ENCODE measurements around the gene MYADM. TPM values are rescaled to one million over a fixed set of nuclear protein-coding genes. Genes with fewer than 3 reads are reported as not detected.

MYADM gene
- total RNA-seq, 1 donor from 2014 or later: 73.5 TPM

GRCh38 chr19:53847555-53847954 lies 20.1 kb upstream of the MYADM start:
- H3K9me3 Mint-ChIP-seq: no peaks in the 10 kb centered on the region
- no peak overlapping the region for H3K4me3 Mint-ChIP-seq
- H3K4me1 Mint-ChIP-seq (ENCODE audit: unreplicated experiment): peaks cover 4% of the 10 kb centered on the region
- H3K36me3 Mint-ChIP-seq: no peaks in the 10 kb centered on the region
- H3K27me3 Mint-ChIP-seq: peaks cover 6% of the 10 kb centered on the region
- H3K27ac Mint-ChIP-seq: no peak overlapping the region
- no peak for DNase-seq (ENCODE audit: extremely low spot score, unreplicated experiment)
- no peak for TF ChIP-seq CTCF (conservative IDR thresholded peaks at IDR 0.05)

GRCh38 chr19:53849237-53849676 lies 18.4 kb upstream of the MYADM start:
- Mint-ChIP-seq H3K27me3 (peaks cover 6% of the 10 kb centered on the region), H3K27ac (no peak overlapping the region), H3K9me3 (no peaks in the 10 kb centered on the region), H3K36me3 (no peaks in the 10 kb centered on the region), H3K4me1 (ENCODE audit: unreplicated experiment) (peaks cover 8% of the 10 kb centered on the region), H3K4me3 (no peak overlapping the region)
- DNase-seq (ENCODE audit: extremely low spot score, unreplicated experiment): no peak
- no peak for TF ChIP-seq CTCF (conservative IDR thresholded peaks at IDR 0.05)

GRCh38 chr19:53853707-53854106 lies 14.0 kb upstream of the MYADM start:
- H3K27ac Mint-ChIP-seq: no peak overlapping the region
- no peaks in the 10 kb centered on the region for H3K27me3 Mint-ChIP-seq
- peaks cover 8% of the 10 kb centered on the region for H3K4me1 Mint-ChIP-seq (ENCODE audit: unreplicated experiment)
- no peaks in the 10 kb centered on the region for H3K9me3 Mint-ChIP-seq
- H3K4me3 Mint-ChIP-seq: no peak overlapping the region
- H3K36me3 Mint-ChIP-seq: no peaks in the 10 kb centered on the region
- TF ChIP-seq CTCF (conservative IDR thresholded peaks at IDR 0.05): no peak
- DNase-seq (ENCODE audit: extremely low spot score, unreplicated experiment): no peak

GRCh38 chr19:53864308-53864836 lies 3.3 kb upstream of the MYADM start:
- TF ChIP-seq CTCF (conservative IDR thresholded peaks at IDR 0.05): no peak
- H3K36me3 Mint-ChIP-seq: no peaks in the 10 kb centered on the region
- peak overlapping the region; percentile 61 for H3K4me3 Mint-ChIP-seq
- H3K27ac Mint-ChIP-seq: peak overlapping the region; percentile 77
- H3K27me3 Mint-ChIP-seq: no peaks in the 10 kb centered on the region
- no peaks in the 10 kb centered on the region for H3K4me1 Mint-ChIP-seq (ENCODE audit: unreplicated experiment)
- no peaks in the 10 kb centered on the region for H3K9me3 Mint-ChIP-seq
- DNase-seq (ENCODE audit: extremely low spot score, unreplicated experiment): no peak

GRCh38 chr19:53865523-53865917 lies 2.2 kb upstream of the MYADM start:
- Mint-ChIP-seq H3K36me3 (no peaks in the 10 kb centered on the region), H3K9me3 (no peaks in the 10 kb centered on the region), H3K27ac (peak overlapping the region; percentile 98), H3K4me3 (peak overlapping the region; percentile 98), H3K4me1 (ENCODE audit: unreplicated experiment) (no peaks in the 10 kb centered on the region), H3K27me3 (no peaks in the 10 kb centered on the region)
- no peak for TF ChIP-seq CTCF (conservative IDR thresholded peaks at IDR 0.05)
- no peak for DNase-seq (ENCODE audit: extremely low spot score, unreplicated experiment)

Data from type B pancreatic cell (in vitro differentiated cells).